ENCODE results near the gene ADAM17. TPM values are rescaled to one million over a fixed set of nuclear protein-coding genes. Genes with fewer than 3 reads are reported as not detected.

ADAM17 gene
- total and polyA plus RNA-seq, 2 donors (not counting 1 experiment from before 2014, with no cell fraction given) = 12.3 to 69.9 TPM

GRCh38 chr2:9494081-9494480 lies 61.5 kb downstream of the ADAM17 start:
- Histone ChIP-seq H3K4me1 (ENCODE audit: control insufficient read depth, extremely low read depth, insufficient read depth, low read length) (no peaks in the 10 kb centered on the region), H3K79me2 (ENCODE audit: control insufficient read depth, insufficient read depth, low read length) (no peaks in the 10 kb centered on the region), H3K27ac (ENCODE audit: insufficient read depth, low read length) (no peak overlapping the region), H4K20me1 (ENCODE audit: control insufficient read depth, extremely low read depth, insufficient read depth, low read length) (no peaks in the 10 kb centered on the region), H3K27me3 (ENCODE audit: control insufficient read depth, insufficient read depth, low read length) (no peaks in the 10 kb centered on the region), H3K36me3 (ENCODE audit: control insufficient read depth, insufficient read depth, low read length) (peaks cover 20% of the 10 kb centered on the region), H3K9me3 (ENCODE audit: control insufficient read depth, insufficient read depth, low read depth, low read length) (no peaks in the 10 kb centered on the region), H3K4me2 (ENCODE audit: extremely low read depth, insufficient read depth, low read length) (no peak overlapping the region), H3K9ac (ENCODE audit: insufficient read depth, low read length) (no peak overlapping the region), H3K4me3 (replicated peaks in 1 of 4; ENCODE audit: control extremely low read depth in 1 of 4, insufficient read depth in 1 of 4, low read depth in 3 of 4, low read length in 4 of 4) (no peak overlapping the region), H2AFZ (ENCODE audit: low read length) (no peak overlapping the region)
- no peak for DNase-seq (ENCODE audit: low read depth in 2 of 2)
- TF ChIP-seq CTCF (conservative IDR thresholded peaks at IDR 0.05 in 1 of 2, IDR thresholded peaks at IDR 0.05 in 1 of 2; ENCODE audit: low read depth in 1 of 2, low read length in 2 of 2) (no peak), EZH2 (IDR thresholded peaks at IDR 0.05; ENCODE audit: low read length, missing control alignments) (no peak)

GRCh38 chr2:9493478-9493877 lies 62.2 kb downstream of the ADAM17 start:
- DNase-seq (ENCODE audit: low read depth in 2 of 2) = no peak
- no peak overlapping the region for H3K9ac ChIP-seq (ENCODE audit: insufficient read depth, low read length)
- no peak overlapping the region for H2AFZ ChIP-seq (ENCODE audit: low read length)
- H3K9me3 ChIP-seq (ENCODE audit: control insufficient read depth, insufficient read depth, low read depth, low read length) = no peaks in the 10 kb centered on the region
- peaks cover 20% of the 10 kb centered on the region for H3K36me3 ChIP-seq (ENCODE audit: control insufficient read depth, insufficient read depth, low read length)
- no peak overlapping the region for H3K27ac ChIP-seq (ENCODE audit: insufficient read depth, low read length)
- no peak overlapping the region for H3K4me3 ChIP-seq (replicated peaks in 1 of 4; ENCODE audit: control extremely low read depth in 1 of 4, insufficient read depth in 1 of 4, low read depth in 3 of 4, low read length in 4 of 4)
- no peaks in the 10 kb centered on the region for H3K79me2 ChIP-seq (ENCODE audit: control insufficient read depth, insufficient read depth, low read length)
- H3K27me3 ChIP-seq (ENCODE audit: control insufficient read depth, insufficient read depth, low read length) = no peaks in the 10 kb centered on the region
- H3K4me1 ChIP-seq (ENCODE audit: control insufficient read depth, extremely low read depth, insufficient read depth, low read length) = no peaks in the 10 kb centered on the region
- no peak overlapping the region for H3K4me2 ChIP-seq (ENCODE audit: extremely low read depth, insufficient read depth, low read length)
- TF ChIP-seq CTCF (conservative IDR thresholded peaks at IDR 0.05 in 1 of 2, IDR thresholded peaks at IDR 0.05 in 1 of 2; ENCODE audit: low read depth in 1 of 2, low read length in 2 of 2) = no peak
- no peak for TF ChIP-seq EZH2 (IDR thresholded peaks at IDR 0.05; ENCODE audit: low read length, missing control alignments)
- no peaks in the 10 kb centered on the region for H4K20me1 ChIP-seq (ENCODE audit: control insufficient read depth, extremely low read depth, insufficient read depth, low read length)

- Histone ChIP-seq H4K20me1 (ENCODE audit: control insufficient read depth, extremely low read depth, insufficient read depth, low read length) (no peaks in the 10 kb centered on the region), H2AFZ (ENCODE audit: low read length) (no peak overlapping the region), H3K9me3 (ENCODE audit: control insufficient read depth, insufficient read depth, low read depth, low read length) (no peaks in the 10 kb centered on the region), H3K9ac (ENCODE audit: insufficient read depth, low read length) (no peak overlapping the region), H3K4me2 (ENCODE audit: extremely low read depth, insufficient read depth, low read length) (no peak overlapping the region), H3K4me3 (replicated peaks in 1 of 4; ENCODE audit: control extremely low read depth in 1 of 4, insufficient read depth in 1 of 4, low read depth in 3 of 4, low read length in 4 of 4) (no peak overlapping the region), H3K36me3 (ENCODE audit: control insufficient read depth, insufficient read depth, low read length) (peaks cover 22% of the 10 kb centered on the region), H3K27me3 (ENCODE audit: control insufficient read depth, insufficient read depth, low read length) (no peaks in the 10 kb centered on the region), H3K4me1 (ENCODE audit: control insufficient read depth, extremely low read depth, insufficient read depth, low read length) (no peaks in the 10 kb centered on the region), H3K27ac (ENCODE audit: insufficient read depth, low read length) (no peak overlapping the region), H3K79me2 (ENCODE audit: control insufficient read depth, insufficient read depth, low read length) (no peaks in the 10 kb centered on the region)
- DNase-seq (ENCODE audit: low read depth in 2 of 2) = no peak
- TF ChIP-seq CTCF (conservative IDR thresholded peaks at IDR 0.05 in 1 of 2, IDR thresholded peaks at IDR 0.05 in 1 of 2; ENCODE audit: low read depth in 1 of 2, low read length in 2 of 2) (no peak), EZH2 (IDR thresholded peaks at IDR 0.05; ENCODE audit: low read length, missing control alignments) (no peak)
Measured at GRCh38 chr2:9492927-9493326, 62.7 kb downstream of the ADAM17 start.

Measured in fibroblast of lung (primary cell).